DND-41 (cell line): ENCODE data around the gene ASIC2.

ENCODE experiments used
- CTCF ChIP-seq: IDR thresholded peaks from 2 replicates; pipeline ENCODE4 v1.5.1; 2012; ENCODE audit warnings: borderline replicate concordance, low read length, moderate library complexity, mild to moderate bottlenecking; ENCODE audit not compliant: poor library complexity, severe bottlenecking; ENCODE audit errors: extremely low read depth
- EZH2 ChIP-seq: IDR thresholded peaks from 3 replicates; pipeline ENCODE4 v1.6.1; 2012; ENCODE audit warnings: borderline replicate concordance, low read depth, mild to moderate bottlenecking, moderate library complexity, low read length, inconsistent platforms; ENCODE audit not compliant: severe bottlenecking

DNA sequence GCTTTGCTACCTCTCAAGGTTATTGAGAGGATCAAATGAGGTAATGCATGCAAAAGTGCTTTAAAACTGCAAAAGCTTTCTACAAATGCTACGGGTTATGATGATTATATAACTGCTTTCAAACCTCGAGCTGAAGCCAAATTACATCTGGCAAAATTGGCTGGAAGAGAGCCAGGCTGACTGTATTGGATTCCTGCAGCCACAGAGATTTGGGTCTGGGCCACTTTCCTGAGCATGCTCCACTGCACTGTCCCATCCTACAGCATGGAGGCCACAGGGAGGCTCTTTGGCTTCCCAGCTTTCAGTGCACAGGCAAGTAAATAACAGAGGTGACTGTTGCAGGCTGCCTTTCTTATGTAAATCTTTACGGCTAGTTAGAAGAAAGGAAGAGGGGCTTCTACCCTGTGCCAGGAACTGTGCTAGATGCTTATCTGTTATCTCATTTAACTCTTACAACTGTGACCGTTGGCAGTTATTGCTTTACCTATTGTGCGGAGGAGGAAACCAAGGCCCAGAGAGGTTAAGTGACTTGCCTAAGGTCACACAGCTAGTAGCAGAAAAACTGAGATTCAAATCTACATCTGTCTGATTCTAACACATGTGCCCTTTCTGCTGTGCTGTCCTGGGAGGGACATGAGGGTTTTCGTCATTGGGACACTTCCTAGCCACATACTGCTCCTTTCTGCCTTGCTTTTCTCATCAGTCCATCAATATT, 179.7 kb downstream of the ASIC2 start:
- TF ChIP-seq CTCF = no peak
- no peak for TF ChIP-seq EZH2
